ENCODE results near the gene ABL1. TPM values are rescaled to one million over a fixed set of nuclear protein-coding genes. Genes with fewer than 3 reads are reported as not detected.

The ABL1 gene
- total RNA-seq, 1 donor from 2014 or later = 113 TPM

- Histone ChIP-seq H3K79me2 (ENCODE audit: insufficient read depth, low read length) (no peaks in the 10 kb centered on the region), H3K9ac (ENCODE audit: low read length) (no peak overlapping the region), H3K27me3 (ENCODE audit: insufficient read depth, low read length) (peaks cover 2% of the 10 kb centered on the region), H4K20me1 (ENCODE audit: insufficient read depth, low read length) (no peaks in the 10 kb centered on the region), H3K27ac (ENCODE audit: low read depth, low read length) (no peak overlapping the region), H3K4me3 (ENCODE audit: insufficient read depth, low read depth, low read length) (no peak overlapping the region), H2AFZ (ENCODE audit: low read depth, low read length) (no peak overlapping the region), H3K4me1 (ENCODE audit: insufficient read depth, low read length) (peaks cover 14% of the 10 kb centered on the region), H3K4me2 (ENCODE audit: low read length) (no peak overlapping the region), H3K9me3 (ENCODE audit: insufficient read depth, low read depth, low read length) (no peaks in the 10 kb centered on the region), H3K36me3 (ENCODE audit: insufficient read depth, low read length) (no peaks in the 10 kb centered on the region)
- no peaks in the 10 kb centered on the region for H3K9me3 Mint-ChIP-seq (ENCODE audit: unreplicated experiment)
- TF ChIP-seq CTCF (IDR thresholded peaks at IDR 0.05; ENCODE audit: insufficient read depth, low read depth, low read length) (no peak), EZH2 (IDR thresholded peaks at IDR 0.05; ENCODE audit: insufficient read depth, low read length) (no peak)
- H3K4me1 Mint-ChIP-seq (ENCODE audit: low read depth, unreplicated experiment) = no peaks in the 10 kb centered on the region
- H3K27me3 Mint-ChIP-seq (ENCODE audit: low read depth, unreplicated experiment) = peaks cover 38% of the 10 kb centered on the region
- no peaks in the 10 kb centered on the region for H3K36me3 Mint-ChIP-seq (ENCODE audit: low read depth, unreplicated experiment)
- FAIRE-seq (no peak), DNase-seq (ENCODE audit: low read depth) (no peak)
- H3K27ac Mint-ChIP-seq (ENCODE audit: unreplicated experiment) = no peak overlapping the region
- no peak overlapping the region for H3K4me3 Mint-ChIP-seq (ENCODE audit: unreplicated experiment)
These were observed 76.4 kb downstream of the ABL1 start for GRCh38 chr9:130911254-130912049.

- peak overlapping the region; percentile 75 for H3K4me2 ChIP-seq (ENCODE audit: low read length)
- no peak overlapping the region for H3K4me3 Mint-ChIP-seq (ENCODE audit: unreplicated experiment)
These were observed 78.0 kb downstream of the ABL1 start for GRCh38 chr9:130912932-130913598.

More at GRCh38 chr9:130912932-130913598, 78.0 kb downstream of the ABL1 start:
- H3K4me3 ChIP-seq (ENCODE audit: insufficient read depth, low read depth, low read length) = peak overlapping the region; percentile 38
- peak overlapping the region; percentile 47 for H3K27ac ChIP-seq (ENCODE audit: low read depth, low read length)
- Mint-ChIP-seq H3K36me3 (ENCODE audit: low read depth, unreplicated experiment) (no peaks in the 10 kb centered on the region), H3K27me3 (ENCODE audit: low read depth, unreplicated experiment) (peaks cover 40% of the 10 kb centered on the region), H3K4me1 (ENCODE audit: low read depth, unreplicated experiment) (no peaks in the 10 kb centered on the region), H3K27ac (ENCODE audit: unreplicated experiment) (no peak overlapping the region), H3K9me3 (ENCODE audit: unreplicated experiment) (no peaks in the 10 kb centered on the region)
- FAIRE-seq (no peak), DNase-seq (ENCODE audit: low read depth) (peak; percentile 64)
- peak overlapping the region; percentile 69 for H2AFZ ChIP-seq (ENCODE audit: low read depth, low read length)
- TF ChIP-seq EZH2 (IDR thresholded peaks at IDR 0.05; ENCODE audit: insufficient read depth, low read length) (no peak), CTCF (IDR thresholded peaks at IDR 0.05; ENCODE audit: insufficient read depth, low read depth, low read length) (no peak)
- H3K9ac ChIP-seq (ENCODE audit: low read length) = peak overlapping the region; percentile 76
- H3K36me3 ChIP-seq (ENCODE audit: insufficient read depth, low read length) = no peaks in the 10 kb centered on the region
- no peaks in the 10 kb centered on the region for H3K79me2 ChIP-seq (ENCODE audit: insufficient read depth, low read length)
- no peaks in the 10 kb centered on the region for H3K9me3 ChIP-seq (ENCODE audit: insufficient read depth, low read depth, low read length)
- H4K20me1 ChIP-seq (ENCODE audit: insufficient read depth, low read length) = no peaks in the 10 kb centered on the region
- peaks cover 14% of the 10 kb centered on the region for H3K4me1 ChIP-seq (ENCODE audit: insufficient read depth, low read length)
- peaks cover 3% of the 10 kb centered on the region for H3K27me3 ChIP-seq (ENCODE audit: insufficient read depth, low read length)

All from astrocyte (in vitro differentiated cells and primary cell).